D721Med (cell line): ENCODE results near the gene MTMR3.

Source experiments
- DNase-seq: peaks from one replicate; pipeline ENCODE4 v3.0.0; 2011; ENCODE audit warnings: low spot score; ENCODE audit not compliant: insufficient read length
- FAIRE-seq: peaks from 2 replicates; lab custom pipeline; 2011; peaks lifted over from hg19 to GRCh38; lab: Jason Lieb, UNC
- CTCF ChIP-seq: IDR thresholded peaks from 2 replicates; pipeline ENCODE4 v1.5.1; 2012; ENCODE audit warnings: mild to moderate bottlenecking, control low read depth; ENCODE audit not compliant: insufficient read depth; ENCODE audit errors: missing control alignments

Gene MTMR3

GRCh38 chr22:30016596-30016995, 133.6 kb downstream of the MTMR3 start:
- no peak for TF ChIP-seq CTCF
- FAIRE-seq (no peak), DNase-seq (no peak)

- no peak for TF ChIP-seq CTCF
- FAIRE-seq (no peak), DNase-seq (no peak)
These were observed 134.6 kb downstream of the MTMR3 start for GRCh38 chr22:30017375-30018223.

DNA sequence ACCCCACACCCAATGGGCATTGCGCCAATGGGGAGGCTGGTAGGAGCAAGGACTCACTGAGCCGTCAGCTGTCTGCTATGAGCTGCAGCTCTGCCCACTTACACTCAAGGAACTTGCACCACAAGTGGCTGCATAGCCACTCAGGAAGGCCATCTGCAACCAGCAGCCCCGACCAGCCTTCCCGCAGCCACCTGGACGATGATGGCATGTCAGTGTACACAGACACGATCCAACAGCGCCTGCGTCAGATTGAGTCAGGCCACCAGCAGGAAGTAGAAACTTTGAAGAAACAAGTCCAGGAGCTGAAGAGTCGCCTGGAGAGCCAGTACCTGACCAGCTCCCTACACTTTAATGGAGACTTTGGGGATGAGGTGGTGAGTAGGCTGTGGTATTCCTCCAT, 137.5 kb downstream of the MTMR3 start:
- no peak for TF ChIP-seq CTCF
- no peak for FAIRE-seq
- no peak for DNase-seq

GRCh38 chr22:30021338-30021737, 138.4 kb downstream of the MTMR3 start:
- TF ChIP-seq CTCF, result no peak
- DNase-seq (no peak), FAIRE-seq (no peak)

DNA sequence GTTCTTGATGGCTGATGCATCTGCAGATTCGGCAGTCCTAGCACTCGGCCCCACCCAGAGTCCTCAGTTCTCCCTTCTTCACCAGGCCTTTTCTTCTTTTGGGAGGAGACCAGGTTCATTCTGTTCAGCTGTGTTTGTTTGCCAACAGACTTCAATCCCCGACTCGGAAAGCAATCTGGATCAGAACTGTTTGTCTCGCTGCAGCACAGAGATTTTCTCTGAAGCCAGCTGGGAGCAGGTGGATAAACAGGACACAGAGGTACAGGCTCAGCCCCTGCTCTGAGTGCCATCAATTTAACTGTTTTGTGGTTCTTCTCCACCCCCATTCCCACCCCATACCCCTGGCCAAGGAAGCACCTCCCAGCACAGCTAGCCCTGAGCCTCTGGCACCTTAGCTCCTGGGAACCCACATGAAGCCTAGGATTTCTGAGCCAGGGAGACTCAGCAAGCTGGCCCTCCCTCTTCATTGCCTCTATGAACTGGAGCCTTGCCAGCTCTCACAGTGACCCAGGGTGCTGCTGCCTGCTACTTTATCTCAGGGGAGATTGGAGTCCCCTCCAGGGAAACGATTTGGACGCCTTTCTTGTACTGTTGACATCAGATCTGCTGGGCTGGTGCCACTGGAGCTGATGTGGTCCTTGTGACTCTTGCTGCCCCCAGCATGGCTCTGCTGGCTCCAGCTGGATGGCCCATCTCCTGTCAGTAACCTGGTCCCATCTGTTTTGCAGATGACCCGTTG, 139.1 kb downstream of the MTMR3 start:
- TF ChIP-seq CTCF, result no peak
- DNase-seq, result no peak
- no peak for FAIRE-seq

DNA sequence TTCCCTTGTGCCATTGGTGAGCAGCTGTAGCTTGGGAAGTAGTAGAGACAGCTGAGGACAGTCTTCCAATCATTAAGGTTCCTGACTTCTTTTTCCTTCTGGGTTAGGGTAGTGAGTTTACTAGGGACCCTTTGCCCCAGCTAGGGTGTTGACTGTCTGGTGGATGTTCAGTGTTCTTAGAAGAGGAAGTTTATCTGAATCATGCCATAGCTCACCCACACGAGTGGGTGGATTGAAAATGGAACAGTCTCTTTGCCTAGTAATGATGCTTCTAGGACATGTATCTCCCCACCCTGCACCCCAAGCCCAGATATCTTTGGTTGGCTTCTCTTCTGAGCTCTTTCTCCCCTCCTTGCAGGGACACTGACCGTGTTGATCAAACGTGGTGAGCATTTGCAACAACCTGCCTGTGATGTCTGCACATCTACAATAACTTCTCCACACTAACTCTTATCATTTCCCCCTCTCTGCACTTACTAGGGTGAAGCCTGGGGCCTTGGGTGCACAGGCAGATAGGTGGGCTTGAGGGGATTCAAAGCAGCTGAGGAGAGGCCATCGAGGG, 140.2 kb downstream of the MTMR3 start:
- FAIRE-seq, result no peak
- DNase-seq, result no peak
- TF ChIP-seq CTCF, result no peak
